SU-DHL-6 (cell line): ENCODE data around the gene ASAP2.

Experiments
- CTCF ChIP-seq: fragments of 200-600 bp; sonication (generic); IDR thresholded peaks from one replicate; pipeline ENCODE4 v1.5.1; 2017; ENCODE audit warnings: antibody characterized with exemption, mild to moderate bottlenecking, low read length, moderate library complexity; ENCODE audit not compliant: insufficient read depth, poor library complexity, severe bottlenecking
- EZH2phosphoT487 ChIP-seq: fragments of 200-600 bp; sonication (generic), shearing (Covaris generic); conservative IDR thresholded peaks from 2 replicates; pipeline ENCODE4 v1.6.1; 2018; ENCODE audit warnings: mild to moderate bottlenecking, antibody characterized with exemption, low read length, moderate library complexity, mixed read lengths

DNA sequence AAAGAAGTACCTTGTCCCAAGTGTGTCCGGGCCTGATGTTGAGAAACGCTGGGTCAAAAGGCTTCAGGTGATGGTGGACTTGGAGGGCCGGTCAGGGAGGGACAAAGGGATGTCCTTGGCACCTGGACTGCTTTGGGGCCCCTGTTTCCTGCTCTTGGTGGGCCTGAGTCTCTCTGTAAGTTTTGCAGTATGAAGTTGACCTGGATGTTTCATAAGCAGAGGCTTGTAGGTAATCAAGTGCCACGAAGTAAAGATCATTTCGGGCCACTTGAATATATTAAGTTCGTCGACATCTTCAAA is 29.4 kb downstream of the ASAP2 start:
- no peak for TF ChIP-seq CTCF
- no peak for TF ChIP-seq EZH2phosphoT487
